Neural cell (in vitro differentiated cells): ENCODE measurements around the gene GTF2E1. TPM values are rescaled to one million over a fixed set of nuclear protein-coding genes. Genes with fewer than 3 reads are reported as not detected.
"Not testable (repeated sequence)": the region's sequence is repeated elsewhere in the genome, so short reads cannot be mapped to it uniquely, and the experiment has no call there.

Source experiments
- H2AFZ ChIP-seq: fragments of 200-600, 300-800 bp; sonication (generic), shearing (Covaris generic); 2 replicates; pipeline ENCODE4 v1.6.0; 2014; ENCODE audit warnings: low read depth, mild to moderate bottlenecking, antibody characterized with exemption, low read length, moderate library complexity
- H3F3A ChIP-seq: fragments of 200-600 bp; shearing (Covaris generic); 2 replicates; pipeline ENCODE4 v1.6.1; 2016; ENCODE audit warnings: mild to moderate bottlenecking, moderate library complexity, mixed read lengths, antibody characterized with exemption, low read length; ENCODE audit not compliant: insufficient read depth, poor library complexity, severe bottlenecking
- H3K27ac ChIP-seq: fragments of 200-600, 300-800 bp; sonication (generic), shearing (Covaris generic); 2 replicates; pipeline ENCODE4 v1.5.1; 2014; ENCODE audit warnings: mild to moderate bottlenecking, low read length, moderate library complexity
- H3K27me3 ChIP-seq: fragments of 300-800, 200-600 bp; sonication (generic), shearing (Covaris generic); 2 replicates; pipeline ENCODE4 v1.6.0; 2014; ENCODE audit warnings: mild to moderate bottlenecking, low read depth, low read length, moderate library complexity; ENCODE audit not compliant: insufficient read depth
- H3K36me3 ChIP-seq: fragments of 300-800, 200-600 bp; sonication (generic), shearing (Covaris generic); 2 replicates; pipeline ENCODE4 v1.5.1; 2014; ENCODE audit warnings: mild to moderate bottlenecking, antibody characterized with exemption, low read length, moderate library complexity; ENCODE audit not compliant: insufficient read depth
- H3K4me2 ChIP-seq: fragments of 300-800, 200-600 bp; sonication (generic), shearing (Covaris generic); 2 replicates; pipeline ENCODE4 v1.6.0; 2014; ENCODE audit warnings: mild to moderate bottlenecking, low read length
- H3K4me3 ChIP-seq: fragments of 300-800, 200-600 bp; sonication (generic), shearing (Covaris generic); 2 replicates; pipeline ENCODE4 v1.5.1; 2014; ENCODE audit warnings: mild to moderate bottlenecking, low read length, moderate library complexity
- H3K79me2 ChIP-seq: fragments of 200-600 bp; shearing (Covaris generic); replicated peaks from 2 replicates; pipeline ENCODE4 v1.6.0; 2014; ENCODE audit warnings: mild to moderate bottlenecking, low read length, moderate library complexity; ENCODE audit not compliant: insufficient read depth
- H3K9ac ChIP-seq: fragments of 300-800, 200-600 bp; sonication (generic), shearing (Covaris generic); 2 replicates; pipeline ENCODE4 v1.6.1; 2016; ENCODE audit warnings: mild to moderate bottlenecking, low read length, mixed read lengths
- H3K9me2 ChIP-seq: fragments of 200-600 bp; shearing (Covaris generic); 2 replicates; pipeline ENCODE4 v1.6.1; 2016; ENCODE audit warnings: mild to moderate bottlenecking, low read length, mixed read lengths; ENCODE audit not compliant: insufficient read depth
- H3K9me3 ChIP-seq: fragments of 200-600, 300-800 bp; sonication (generic), shearing (Covaris generic); 2 replicates; pipeline ENCODE4 v1.6.1; 2016; ENCODE audit warnings: mild to moderate bottlenecking, mixed run types, low read length, moderate library complexity, mixed read lengths
- H4K20me1 ChIP-seq: fragments of 200-600 bp; shearing (Covaris generic); 2 replicates; pipeline ENCODE4 v1.6.1; 2016; ENCODE audit warnings: mild to moderate bottlenecking, mixed run types; ENCODE audit not compliant: insufficient read depth
- EP300 ChIP-seq: fragments of 450-650 bp; conservative IDR thresholded peaks from 2 replicates; pipeline ENCODE4 v1.6.1; 2014; ENCODE audit warnings: antibody characterized with exemption, mild to moderate bottlenecking, moderate library complexity; ENCODE audit not compliant: poor library complexity, severe bottlenecking
- EZH2 ChIP-seq: fragments of 200-600, 300-800 bp; shearing (Covaris generic), sonication (generic); IDR thresholded peaks from 2 replicates; pipeline ENCODE4 v1.6.1; 2014; ENCODE audit warnings: antibody characterized with exemption, low read length, borderline replicate concordance, mild to moderate bottlenecking; ENCODE audit not compliant: insufficient read depth, poor library complexity, severe bottlenecking
- MXI1 ChIP-seq: fragments of 450-650 bp; conservative IDR thresholded peaks from 2 replicates; pipeline ENCODE4 v1.6.1; 2014; ENCODE audit warnings: antibody characterized with exemption, mild to moderate bottlenecking; ENCODE audit not compliant: poor library complexity, severe bottlenecking
- POLR2AphosphoS5 ChIP-seq: IDR thresholded peaks from 2 replicates; pipeline ENCODE4 v1.6.1; 2012
- RAD21 ChIP-seq: fragments of 450-650 bp; conservative IDR thresholded peaks from 2 replicates; pipeline ENCODE4 v1.6.1; 2014; ENCODE audit warnings: antibody characterized with exemption, mild to moderate bottlenecking, moderate library complexity
- SMC3 ChIP-seq: fragments of 450-650 bp; conservative IDR thresholded peaks from 2 replicates; pipeline ENCODE4 v1.6.1; 2014; ENCODE audit warnings: antibody characterized with exemption, mild to moderate bottlenecking, moderate library complexity; ENCODE audit not compliant: poor library complexity
- TAF1 ChIP-seq: IDR thresholded peaks from 2 replicates; pipeline ENCODE4 v1.6.1; 2012; ENCODE audit warnings: low read depth
- polyA plus RNA-seq: library from polyadenylated mRNA; depleted of rRNA; stranded (reverse); fragments of >200 nt; gene quantifications from 2 replicates; pipeline ENCODE4 v1.2.3, GENCODE V29; 2014
- TF ChIP-seq, protein P1 (sequence below): fragments of 450-650 bp; IDR thresholded peaks from 2 replicates; pipeline ENCODE4 v1.5.1; 2014; ENCODE audit warnings: antibody characterized with exemption, mild to moderate bottlenecking, moderate library complexity; ENCODE audit not compliant: poor library complexity, severe bottlenecking
- TF ChIP-seq, protein P2 (sequence below): IDR thresholded peaks from 2 replicates; pipeline ENCODE4 v1.6.1; 2012; ENCODE audit warnings: borderline replicate concordance

GTF2E1 gene
- polyA plus RNA-seq, 1 donor from 2014 or later = 25.1 TPM

DNA sequence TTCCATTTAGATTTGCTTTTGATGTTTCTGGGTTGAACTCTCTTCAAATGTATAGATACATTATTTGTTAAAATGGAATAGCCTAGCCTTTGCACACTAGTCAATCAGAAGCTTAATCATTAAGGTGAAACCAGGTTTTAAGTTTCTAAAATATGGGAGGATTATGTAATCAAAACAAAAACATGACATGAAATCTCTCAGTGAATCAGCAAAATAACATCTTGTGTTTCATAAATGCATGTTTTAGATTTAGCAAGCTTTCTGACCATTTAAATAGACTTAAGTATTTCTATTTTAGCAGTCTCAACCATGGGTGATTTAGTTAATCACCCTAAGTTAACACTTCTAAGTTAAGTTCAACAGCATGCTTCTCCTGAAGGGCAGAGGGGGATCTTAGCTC, 11.3 kb downstream of the GTF2E1 start:
- Histone ChIP-seq H2AFZ (no peak overlapping the region), H4K20me1 (no peaks in the 10 kb centered on the region), H3K4me2 (no peak overlapping the region), H3K79me2 (peaks cover 16% of the 10 kb centered on the region), H3K27me3 (no peaks in the 10 kb centered on the region), H3K4me3 (no peak overlapping the region), H3K27ac (no peak overlapping the region), H3K9me2 (no peaks in the 10 kb centered on the region), H3K9me3 (no peaks in the 10 kb centered on the region), H3K36me3 (no peaks in the 10 kb centered on the region), H3F3A (no peaks in the 10 kb centered on the region), H3K9ac (no peak overlapping the region)
- TF ChIP-seq SMC3 (no peak), MXI1 (no peak), RAD21 (no peak), POLR2AphosphoS5 (no peak), TAF1 (no peak), EP300 (no peak), EZH2 (no peak)
- TF ChIP-seq, protein P1, sequence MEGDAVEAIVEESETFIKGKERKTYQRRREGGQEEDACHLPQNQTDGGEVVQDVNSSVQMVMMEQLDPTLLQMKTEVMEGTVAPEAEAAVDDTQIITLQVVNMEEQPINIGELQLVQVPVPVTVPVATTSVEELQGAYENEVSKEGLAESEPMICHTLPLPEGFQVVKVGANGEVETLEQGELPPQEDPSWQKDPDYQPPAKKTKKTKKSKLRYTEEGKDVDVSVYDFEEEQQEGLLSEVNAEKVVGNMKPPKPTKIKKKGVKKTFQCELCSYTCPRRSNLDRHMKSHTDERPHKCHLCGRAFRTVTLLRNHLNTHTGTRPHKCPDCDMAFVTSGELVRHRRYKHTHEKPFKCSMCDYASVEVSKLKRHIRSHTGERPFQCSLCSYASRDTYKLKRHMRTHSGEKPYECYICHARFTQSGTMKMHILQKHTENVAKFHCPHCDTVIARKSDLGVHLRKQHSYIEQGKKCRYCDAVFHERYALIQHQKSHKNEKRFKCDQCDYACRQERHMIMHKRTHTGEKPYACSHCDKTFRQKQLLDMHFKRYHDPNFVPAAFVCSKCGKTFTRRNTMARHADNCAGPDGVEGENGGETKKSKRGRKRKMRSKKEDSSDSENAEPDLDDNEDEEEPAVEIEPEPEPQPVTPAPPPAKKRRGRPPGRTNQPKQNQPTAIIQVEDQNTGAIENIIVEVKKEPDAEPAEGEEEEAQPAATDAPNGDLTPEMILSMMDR = no peak
- TF ChIP-seq, protein P2, sequence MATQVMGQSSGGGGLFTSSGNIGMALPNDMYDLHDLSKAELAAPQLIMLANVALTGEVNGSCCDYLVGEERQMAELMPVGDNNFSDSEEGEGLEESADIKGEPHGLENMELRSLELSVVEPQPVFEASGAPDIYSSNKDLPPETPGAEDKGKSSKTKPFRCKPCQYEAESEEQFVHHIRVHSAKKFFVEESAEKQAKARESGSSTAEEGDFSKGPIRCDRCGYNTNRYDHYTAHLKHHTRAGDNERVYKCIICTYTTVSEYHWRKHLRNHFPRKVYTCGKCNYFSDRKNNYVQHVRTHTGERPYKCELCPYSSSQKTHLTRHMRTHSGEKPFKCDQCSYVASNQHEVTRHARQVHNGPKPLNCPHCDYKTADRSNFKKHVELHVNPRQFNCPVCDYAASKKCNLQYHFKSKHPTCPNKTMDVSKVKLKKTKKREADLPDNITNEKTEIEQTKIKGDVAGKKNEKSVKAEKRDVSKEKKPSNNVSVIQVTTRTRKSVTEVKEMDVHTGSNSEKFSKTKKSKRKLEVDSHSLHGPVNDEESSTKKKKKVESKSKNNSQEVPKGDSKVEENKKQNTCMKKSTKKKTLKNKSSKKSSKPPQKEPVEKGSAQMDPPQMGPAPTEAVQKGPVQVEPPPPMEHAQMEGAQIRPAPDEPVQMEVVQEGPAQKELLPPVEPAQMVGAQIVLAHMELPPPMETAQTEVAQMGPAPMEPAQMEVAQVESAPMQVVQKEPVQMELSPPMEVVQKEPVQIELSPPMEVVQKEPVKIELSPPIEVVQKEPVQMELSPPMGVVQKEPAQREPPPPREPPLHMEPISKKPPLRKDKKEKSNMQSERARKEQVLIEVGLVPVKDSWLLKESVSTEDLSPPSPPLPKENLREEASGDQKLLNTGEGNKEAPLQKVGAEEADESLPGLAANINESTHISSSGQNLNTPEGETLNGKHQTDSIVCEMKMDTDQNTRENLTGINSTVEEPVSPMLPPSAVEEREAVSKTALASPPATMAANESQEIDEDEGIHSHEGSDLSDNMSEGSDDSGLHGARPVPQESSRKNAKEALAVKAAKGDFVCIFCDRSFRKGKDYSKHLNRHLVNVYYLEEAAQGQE = no peak

DNA sequence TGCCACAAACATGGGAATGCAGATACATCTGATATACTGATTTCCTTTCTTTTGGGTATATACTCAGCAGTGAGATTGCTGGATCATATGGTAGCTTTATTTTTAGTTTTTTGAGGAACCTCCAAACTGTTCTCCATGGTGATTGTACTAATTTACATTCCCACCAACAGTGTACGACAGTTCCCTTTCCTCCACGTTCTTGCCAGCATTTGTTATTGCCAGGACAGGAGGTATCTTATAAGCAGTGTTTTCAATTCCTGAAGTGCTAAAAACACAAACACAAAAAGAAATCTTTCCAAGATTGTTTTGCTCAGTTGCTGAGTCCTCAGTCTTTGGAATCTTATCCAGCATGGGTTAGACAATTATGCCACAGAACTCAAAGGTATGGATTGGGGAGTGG, 13.5 kb downstream of the GTF2E1 start:
- Histone ChIP-seq H3K9me3 (no peaks in the 10 kb centered on the region), H3K27me3 (no peaks in the 10 kb centered on the region), H3K4me3 (no peak overlapping the region), H3K36me3 (no peaks in the 10 kb centered on the region), H3K4me2 (no peak overlapping the region), H3K27ac (no peak overlapping the region), H3F3A (no peaks in the 10 kb centered on the region), H3K9me2 (no peaks in the 10 kb centered on the region), H3K9ac (no peak overlapping the region), H3K79me2 (peaks cover 7% of the 10 kb centered on the region), H4K20me1 (no peaks in the 10 kb centered on the region), H2AFZ (no peak overlapping the region)
- no peak for TF ChIP-seq POLR2AphosphoS5

DNA sequence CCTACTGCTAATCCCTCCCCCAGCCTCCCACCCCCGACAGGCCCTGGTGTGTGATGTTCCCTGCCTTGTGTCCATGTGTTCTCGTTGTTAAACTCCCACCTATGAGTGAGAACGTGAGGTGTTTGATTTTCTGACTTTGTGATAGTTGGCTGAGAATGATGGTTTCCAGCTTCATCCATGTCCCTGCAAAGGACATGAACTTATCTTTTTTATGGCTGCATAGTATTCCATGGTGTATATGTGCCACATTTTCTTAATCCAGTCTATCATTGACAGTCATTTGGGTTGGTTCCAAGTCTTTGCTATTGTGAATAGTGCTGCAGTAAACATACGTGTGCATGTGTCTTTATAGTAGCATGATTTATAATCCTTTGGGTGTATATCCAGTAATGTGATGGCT, 16.0 kb downstream of the GTF2E1 start:
- H3K79me2 ChIP-seq = peaks cover 12% of the 10 kb centered on the region
- H3K9ac ChIP-seq, H4K20me1 ChIP-seq, H3K4me3 ChIP-seq, H3F3A ChIP-seq, H3K4me2 ChIP-seq, H3K27me3 ChIP-seq, H3K9me3 ChIP-seq, H3K27ac ChIP-seq, H3K36me3 ChIP-seq, H3K9me2 ChIP-seq, H2AFZ ChIP-seq: not testable (repeated sequence)
